Karpas-422 (cell line): Measurements from ENCODE around the gene ADGRB2. TPM values are rescaled to one million over a fixed set of nuclear protein-coding genes. Genes with fewer than 3 reads are reported as not detected.

Experiments used
- small RNA-seq: library from RNA; depleted of rRNA; stranded (forward); fragments of <200 nt; gene quantifications from one replicate; pipeline ENCODE3, GENCODE V24; 2014
- total RNA-seq: library from RNA; depleted of rRNA; stranded (reverse); fragments of >200 nt; shearing (Covaris generic); gene quantifications from 2 replicates; pipeline ENCODE4 v1.2.3, GENCODE V29; 2014; ENCODE audit warnings: low replicate concordance; rRNA removed

ADGRB2 gene
- total RNA-seq, 1 experiment from 2014 or later: 9.2 TPM

Small RNA genes within 50 kb of the gene (small RNA-seq; reads per million reads assigned to genes)
- gene MIR4254: not detected

Other genes starting within 250 kb of the ADGRB2 start
- not detected in 2 replicates for gene TINAGL1, start 187.8 kb downstream of the ADGRB2 start, total RNA-seq
- gene HCRTR1, start 146.7 kb downstream of the ADGRB2 start, total RNA-seq: not detected in 2 replicates
- gene PEF1, start 119.5 kb downstream of the ADGRB2 start, total RNA-seq: 53.0 and 56.2 TPM in 2 replicates
- not detected in 2 replicates for gene COL16A1, start 60.3 kb downstream of the ADGRB2 start, total RNA-seq
- not detected in 2 replicates for gene SPOCD1, start 51.7 kb upstream of the ADGRB2 start, total RNA-seq
- 215 and 401 TPM in 2 replicates for gene PTP4A2, start 174.0 kb upstream of the ADGRB2 start, total RNA-seq
- gene KHDRBS1, start 249.5 kb upstream of the ADGRB2 start, total RNA-seq: 70.9 and 77.5 TPM in 2 replicates